Umbilical cord (tissue), 2 donors: ENCODE measurements around the gene HBQ1. TPM values are rescaled to one million over a fixed set of nuclear protein-coding genes. Genes with fewer than 3 reads are reported as not detected.
A peak's percentile ranks its signal among the peaks of the same experiment; 100 is the strongest.
"Not testable (repeated sequence)": the region's sequence is repeated elsewhere in the genome, so short reads cannot be mapped to it uniquely, and the experiment has no call there.

Source experiments
- DNase-seq: peaks from one replicate; pipeline ENCODE4 v3.0.0-alpha.2; 2015; ENCODE audit warnings: low spot score
- total RNA-seq: library from RNA; depleted of rRNA; stranded (reverse); fragments of >200 nt; gene quantifications from one replicate; pipeline ENCODE4 v1.2.3, GENCODE V29; 2014; ENCODE audit warnings: low replicate concordance; ENCODE audit not compliant: insufficient read depth

Gene HBQ1
- total RNA-seq = not detected

DNA sequence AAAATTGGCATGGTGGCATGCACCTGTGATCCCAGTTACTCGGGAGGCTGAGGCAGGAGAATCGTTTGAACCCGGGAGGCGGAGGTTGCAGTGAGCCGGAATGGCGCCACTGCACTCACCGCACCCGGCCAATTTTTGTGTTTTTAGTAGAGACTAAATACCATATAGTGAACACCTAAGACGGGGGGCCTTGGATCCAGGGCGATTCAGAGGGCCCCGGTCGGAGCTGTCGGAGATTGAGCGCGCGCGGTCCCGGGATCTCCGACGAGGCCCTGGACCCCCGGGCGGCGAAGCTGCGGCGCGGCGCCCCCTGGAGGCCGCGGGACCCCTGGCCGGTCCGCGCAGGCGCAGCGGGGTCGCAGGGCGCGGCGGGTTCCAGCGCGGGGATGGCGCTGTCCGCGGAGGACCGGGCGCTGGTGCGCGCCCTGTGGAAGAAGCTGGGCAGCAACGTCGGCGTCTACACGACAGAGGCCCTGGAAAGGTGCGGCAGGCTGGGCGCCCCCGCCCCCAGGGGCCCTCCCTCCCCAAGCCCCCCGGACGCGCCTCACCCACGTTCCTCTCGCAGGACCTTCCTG is at the start of gene HBQ1:
HBQ1 (plus strand) TSS at position 359 of the 575 bp plus-strand sequence; CDS start at position 387, 28 bp downstream.
- DNase-seq = peak; percentile 12

GRCh38 chr16:130533-131173 is 49.6 kb upstream of the HBQ1 start:
- no peak for DNase-seq

DNA sequence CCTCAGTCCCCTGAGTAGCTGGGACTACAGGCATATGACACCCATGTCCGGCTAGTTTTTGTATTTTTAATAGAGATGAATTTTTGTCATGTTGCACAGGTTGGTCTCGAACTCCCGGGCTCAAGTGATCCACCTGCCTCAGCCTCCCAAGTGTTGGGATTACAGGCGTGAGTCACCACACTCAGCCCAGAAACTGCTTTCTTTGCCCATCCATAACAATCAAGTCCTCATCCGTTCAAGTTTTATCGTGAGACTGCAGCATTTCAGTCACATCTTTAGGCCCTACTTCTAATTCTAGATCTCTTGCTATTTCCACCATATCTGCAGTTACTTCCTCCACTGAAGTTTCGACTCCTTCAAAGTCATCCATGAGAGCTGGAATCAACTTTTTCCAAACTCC is 48.1 kb upstream of the HBQ1 start:
- no peak for DNase-seq

- DNase-seq = no peak
These were observed 46.5 kb upstream of the HBQ1 start for GRCh38 chr16:133716-134115.

- peak; percentile 26 for DNase-seq
These were observed 42.2 kb upstream of the HBQ1 start for GRCh38 chr16:138049-138417.

GRCh38 chr16:140175-140857 is 39.9 kb upstream of the HBQ1 start:
- no peak for DNase-seq

GRCh38 chr16:142405-142967 is 37.8 kb upstream of the HBQ1 start:
- DNase-seq = no peak

GRCh38 chr16:143047-143446 is 37.2 kb upstream of the HBQ1 start:
- no peak for DNase-seq

- no peak for DNase-seq
These were observed 36.8 kb upstream of the HBQ1 start for GRCh38 chr16:143456-143855.

DNA sequence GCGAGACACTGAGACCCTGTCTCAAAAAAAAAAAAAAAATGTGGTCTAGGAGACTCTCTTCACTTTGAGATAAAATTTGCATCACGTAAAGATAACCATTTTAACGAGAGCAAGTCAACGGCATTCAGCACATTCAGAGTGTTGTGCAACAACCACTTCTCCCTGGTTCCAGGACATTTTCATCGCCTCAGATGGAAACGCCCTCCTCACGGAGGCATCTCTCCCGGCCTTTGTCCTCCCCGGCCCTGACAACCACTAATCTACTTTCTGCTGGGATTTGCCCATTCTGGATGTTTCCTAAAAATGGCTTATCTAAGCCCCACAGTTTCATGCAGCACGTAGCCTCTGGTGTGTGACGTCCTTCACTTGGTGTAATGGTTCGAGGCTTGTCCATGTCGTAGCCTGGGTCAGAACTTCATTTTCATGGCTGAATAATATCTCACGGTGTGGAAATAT is 35.4 kb upstream of the HBQ1 start:
- no peak for DNase-seq

- DNase-seq = no peak
These were observed 33.6 kb upstream of the HBQ1 start for GRCh38 chr16:146646-147045.

DNA sequence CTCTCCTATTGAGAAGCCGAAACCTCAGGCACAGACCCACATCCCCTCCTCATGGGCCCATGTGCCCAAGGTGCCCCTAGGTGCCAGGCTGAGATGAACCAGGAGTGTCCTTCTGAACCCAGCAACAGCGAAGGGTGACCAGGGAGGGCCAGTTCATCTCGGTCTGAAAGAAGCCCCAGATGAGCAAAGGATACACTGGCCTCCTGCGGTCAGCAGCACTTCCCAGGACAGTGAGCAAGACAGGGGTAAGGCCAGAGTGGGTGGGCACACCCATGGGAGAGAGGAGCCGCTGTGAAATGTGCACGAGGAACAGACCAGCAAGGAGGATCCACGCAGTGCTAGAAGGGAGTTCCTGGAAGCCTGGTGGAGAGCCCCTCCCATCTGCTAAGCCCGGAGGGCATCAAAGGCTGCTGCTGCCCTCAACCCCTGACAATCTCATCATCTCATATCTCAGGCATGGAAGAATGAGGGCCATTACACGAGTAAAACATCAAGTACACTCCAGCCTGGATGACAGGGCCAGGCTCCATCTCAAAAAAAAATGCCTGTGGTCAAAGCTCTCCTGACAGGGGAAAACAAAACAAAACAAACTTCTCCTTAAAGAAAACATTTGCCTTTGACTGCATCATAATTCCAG is 31.1 kb upstream of the HBQ1 start:
- no peak for DNase-seq

- DNase-seq = no peak
These were observed 27.8 kb upstream of the HBQ1 start, which contains the start of gene HBZ for GRCh38 chr16:152141-153128. HBZ (plus strand) TSS chr16:152644; CDS start chr16:152910, 266 bp downstream.

DNA sequence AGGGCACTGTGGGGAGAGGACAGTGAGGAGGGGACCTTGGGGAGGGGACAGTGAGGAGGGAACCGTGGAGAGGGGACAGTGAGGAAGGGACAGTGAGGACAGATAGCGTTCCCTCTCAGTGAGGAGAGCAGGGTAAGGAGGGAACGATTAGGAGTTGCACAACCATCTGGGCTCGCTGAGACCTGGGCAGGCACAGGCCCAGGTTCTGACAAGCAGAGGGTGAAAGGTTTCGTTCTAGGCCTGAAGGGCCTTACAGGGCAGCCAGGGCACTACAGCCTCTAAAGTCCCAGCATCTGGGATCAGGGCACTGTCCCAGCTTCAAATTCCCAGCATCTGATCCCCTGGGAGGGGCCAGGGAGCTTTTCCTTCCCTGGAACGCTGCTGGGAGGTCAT is 27.1 kb upstream of the HBQ1 start:
- not testable (repeated sequence) for DNase-seq

GRCh38 chr16:153550-154216 is 26.6 kb upstream of the HBQ1 start:
- DNase-seq = not testable (repeated sequence)

DNA sequence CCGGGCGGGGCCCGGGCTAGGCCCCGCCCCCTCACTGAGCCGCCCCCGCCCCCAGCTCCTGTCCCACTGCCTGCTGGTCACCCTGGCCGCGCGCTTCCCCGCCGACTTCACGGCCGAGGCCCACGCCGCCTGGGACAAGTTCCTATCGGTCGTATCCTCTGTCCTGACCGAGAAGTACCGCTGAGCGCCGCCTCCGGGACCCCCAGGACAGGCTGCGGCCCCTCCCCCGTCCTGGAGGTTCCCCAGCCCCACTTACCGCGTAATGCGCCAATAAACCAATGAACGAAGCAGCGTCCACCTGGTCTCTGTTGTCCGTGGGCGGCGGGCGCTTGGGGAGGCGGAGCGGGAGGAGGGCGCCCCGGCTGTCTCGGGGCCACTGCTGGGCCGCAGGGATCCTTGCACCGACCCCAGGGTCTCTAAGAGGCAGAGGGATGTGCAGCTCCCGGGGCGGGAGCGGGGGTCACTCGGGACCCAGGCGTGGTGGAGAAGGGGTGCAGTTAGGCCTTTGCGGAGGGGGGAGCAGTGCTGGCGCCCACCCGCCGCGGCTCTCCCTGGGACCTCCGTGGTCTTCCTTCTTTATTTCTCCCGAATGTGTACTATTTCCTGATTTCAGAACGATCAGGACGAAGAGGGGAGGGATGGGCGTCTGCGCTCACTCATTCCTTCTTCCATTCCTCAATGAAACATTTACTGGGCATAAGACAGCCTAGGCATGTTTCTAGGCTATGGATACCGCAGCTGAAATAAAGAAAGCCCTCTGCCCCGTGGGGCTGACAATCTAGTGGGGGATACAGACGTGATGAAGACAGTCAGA is 25.8 kb upstream of the HBQ1 start:
- DNase-seq = no peak

- DNase-seq = no peak
These were observed 25.2 kb upstream of the HBQ1 start for GRCh38 chr16:155031-155398.

GRCh38 chr16:159136-159849 is 21.0 kb upstream of the HBQ1 start:
- no peak for DNase-seq

DNA sequence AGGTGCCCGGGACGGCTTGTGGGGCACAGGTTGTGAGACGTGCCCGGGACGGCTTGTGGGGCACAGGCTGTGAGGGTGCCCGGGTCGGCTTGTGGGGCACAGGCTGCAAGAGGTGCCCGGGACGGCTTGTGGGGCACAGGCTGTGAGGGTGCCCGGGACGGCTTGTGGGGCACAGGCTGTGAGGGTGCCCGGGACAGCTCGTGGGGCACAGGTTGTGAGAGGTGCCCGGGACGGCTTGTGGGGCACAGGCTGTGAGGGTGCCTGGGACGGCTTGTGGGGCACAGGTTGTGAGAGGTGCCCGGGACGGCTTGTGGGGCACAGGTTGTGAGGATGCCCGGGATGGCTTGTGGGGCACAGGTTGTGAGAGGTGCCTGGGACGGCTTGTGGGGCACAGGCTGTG is 20.0 kb upstream of the HBQ1 start:
- DNase-seq = not testable (repeated sequence)
